OCI-LY1 (cell line): ENCODE measurements around the gene MRTFA.

Experiments
- CTCF ChIP-seq: fragments of 200-600 bp; sonication (generic), shearing (Covaris generic); IDR thresholded peaks from 2 replicates; pipeline ENCODE4 v1.5.1; 2017; ENCODE audit warnings: mild to moderate bottlenecking, antibody characterized with exemption, low read length, moderate library complexity, mixed read lengths
- EZH2 ChIP-seq: fragments of 200-600 bp; sonication (generic), shearing (Covaris generic); IDR thresholded peaks from 2 replicates; pipeline ENCODE4 v1.8.0; 2017; ENCODE audit warnings: borderline replicate concordance, mixed run types, mild to moderate bottlenecking, antibody characterized with exemption, low read length, moderate library complexity, mixed read lengths

- TF ChIP-seq CTCF: no peak
- no peak for TF ChIP-seq EZH2
These were observed 8.9 kb downstream of the MRTFA start for GRCh38 chr22:40627612-40628011.
